Nephron progenitor cell (in vitro differentiated cells): ENCODE results near the gene DEFB121.

ENCODE experiments used
- DNase-seq: peaks from one replicate; pipeline ENCODE4 v3.0.0; 2021
- H3K27ac Mint-ChIP-seq: 2 replicates; pipeline ENCODE4 v1.8.0; 2021; ENCODE audit warnings: mild to moderate bottlenecking, moderate library complexity, mixed read lengths
- H3K27me3 Mint-ChIP-seq: 2 replicates; pipeline ENCODE4 v1.8.0; 2021; ENCODE audit warnings: mild to moderate bottlenecking, low read depth, mixed read lengths; ENCODE audit not compliant: poor library complexity
- H3K36me3 Mint-ChIP-seq: 2 replicates; pipeline ENCODE4 v1.8.0; 2021; ENCODE audit warnings: low read depth, mixed read lengths
- H3K4me1 Mint-ChIP-seq: 2 replicates; pipeline ENCODE4 v1.8.0; 2021; ENCODE audit warnings: mixed read lengths
- H3K4me3 Mint-ChIP-seq: 2 replicates; pipeline ENCODE4 v1.8.0; 2021; ENCODE audit warnings: mild to moderate bottlenecking, moderate library complexity, mixed read lengths
- H3K9me3 Mint-ChIP-seq: 2 replicates; pipeline ENCODE4 v1.8.0; 2021; ENCODE audit warnings: mild to moderate bottlenecking, moderate library complexity, mixed read lengths
- TF ChIP-seq, protein P1 (sequence below): fragments of 200-600 bp; sonication (generic); IDR thresholded peaks from 2 replicates; pipeline ENCODE4 v1.5.0; 2021; ENCODE audit warnings: antibody characterized with exemption

DEFB121 gene

GRCh38 chr20:31406115-31406514 lies at the start of gene DEFB121:
Gene DEFB121, minus strand, starts transcription at chr20:31406215. Its CDS starts 63 bp downstream, at chr20:31406152.
- TF ChIP-seq, protein P1, sequence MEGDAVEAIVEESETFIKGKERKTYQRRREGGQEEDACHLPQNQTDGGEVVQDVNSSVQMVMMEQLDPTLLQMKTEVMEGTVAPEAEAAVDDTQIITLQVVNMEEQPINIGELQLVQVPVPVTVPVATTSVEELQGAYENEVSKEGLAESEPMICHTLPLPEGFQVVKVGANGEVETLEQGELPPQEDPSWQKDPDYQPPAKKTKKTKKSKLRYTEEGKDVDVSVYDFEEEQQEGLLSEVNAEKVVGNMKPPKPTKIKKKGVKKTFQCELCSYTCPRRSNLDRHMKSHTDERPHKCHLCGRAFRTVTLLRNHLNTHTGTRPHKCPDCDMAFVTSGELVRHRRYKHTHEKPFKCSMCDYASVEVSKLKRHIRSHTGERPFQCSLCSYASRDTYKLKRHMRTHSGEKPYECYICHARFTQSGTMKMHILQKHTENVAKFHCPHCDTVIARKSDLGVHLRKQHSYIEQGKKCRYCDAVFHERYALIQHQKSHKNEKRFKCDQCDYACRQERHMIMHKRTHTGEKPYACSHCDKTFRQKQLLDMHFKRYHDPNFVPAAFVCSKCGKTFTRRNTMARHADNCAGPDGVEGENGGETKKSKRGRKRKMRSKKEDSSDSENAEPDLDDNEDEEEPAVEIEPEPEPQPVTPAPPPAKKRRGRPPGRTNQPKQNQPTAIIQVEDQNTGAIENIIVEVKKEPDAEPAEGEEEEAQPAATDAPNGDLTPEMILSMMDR = no peak
- no peak within 1 kb of the TSS for H3K27ac Mint-ChIP-seq
- H3K36me3 Mint-ChIP-seq = no peaks in the 10 kb centered on the region
- no peak for DNase-seq
- no peaks in the 10 kb centered on the region for H3K4me1 Mint-ChIP-seq
- peaks cover 8% of the 10 kb centered on the region for H3K27me3 Mint-ChIP-seq
- H3K9me3 Mint-ChIP-seq = peaks cover 41% of the 10 kb centered on the region
- no peak within 1 kb of the TSS for H3K4me3 Mint-ChIP-seq

DNA sequence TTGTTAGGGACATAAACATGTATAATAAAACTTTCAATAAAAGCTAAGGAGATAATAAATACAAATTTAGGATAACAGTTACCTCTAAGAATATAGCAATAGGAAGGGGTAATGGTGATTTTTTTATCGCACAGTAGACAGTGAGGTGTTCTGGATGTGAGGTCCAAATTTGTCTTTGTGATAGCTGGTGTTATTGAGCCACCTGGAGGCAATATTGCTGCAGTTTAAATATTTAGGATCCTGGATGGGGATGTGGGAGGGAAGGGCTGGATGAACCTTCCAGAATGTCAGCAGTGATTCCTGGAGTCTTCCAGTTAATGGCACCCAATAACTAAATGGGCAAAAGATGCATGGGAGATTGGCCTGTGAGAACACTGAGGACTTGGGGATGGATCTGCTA lies 48.3 kb upstream of the DEFB121 start:
- Mint-ChIP-seq H3K27ac (no peak overlapping the region), H3K36me3 (no peaks in the 10 kb centered on the region), H3K4me1 (no peaks in the 10 kb centered on the region), H3K4me3 (no peak overlapping the region), H3K27me3 (peaks cover 2% of the 10 kb centered on the region), H3K9me3 (peaks cover 52% of the 10 kb centered on the region)
- DNase-seq = no peak
- TF ChIP-seq, protein P1 = no peak

DNA sequence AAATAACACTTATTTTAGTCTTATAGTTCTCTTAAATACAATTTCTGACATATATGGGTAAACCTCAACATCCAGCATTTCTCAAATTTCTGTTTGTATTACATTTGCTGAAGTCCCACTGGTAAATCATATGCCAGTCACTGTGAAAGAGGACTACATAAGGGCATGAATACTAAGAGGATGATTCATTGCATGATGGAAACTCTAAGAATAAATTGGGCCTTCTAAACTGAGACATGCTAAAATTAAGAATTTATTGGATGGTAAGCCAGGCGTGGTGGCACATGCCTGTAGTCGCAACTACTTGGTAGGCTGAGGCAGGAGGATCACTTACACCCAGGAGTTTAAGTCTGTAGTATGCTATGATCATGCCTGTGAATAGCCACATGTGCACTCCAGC lies 46.6 kb upstream of the DEFB121 start:
- DNase-seq = no peak
- H3K27me3 Mint-ChIP-seq = peaks cover 2% of the 10 kb centered on the region
- peaks cover 59% of the 10 kb centered on the region for H3K9me3 Mint-ChIP-seq
- no peaks in the 10 kb centered on the region for H3K36me3 Mint-ChIP-seq
- no peak overlapping the region for H3K27ac Mint-ChIP-seq
- H3K4me1 Mint-ChIP-seq = no peaks in the 10 kb centered on the region
- no peak overlapping the region for H3K4me3 Mint-ChIP-seq
- TF ChIP-seq, protein P1 = no peak

DNA sequence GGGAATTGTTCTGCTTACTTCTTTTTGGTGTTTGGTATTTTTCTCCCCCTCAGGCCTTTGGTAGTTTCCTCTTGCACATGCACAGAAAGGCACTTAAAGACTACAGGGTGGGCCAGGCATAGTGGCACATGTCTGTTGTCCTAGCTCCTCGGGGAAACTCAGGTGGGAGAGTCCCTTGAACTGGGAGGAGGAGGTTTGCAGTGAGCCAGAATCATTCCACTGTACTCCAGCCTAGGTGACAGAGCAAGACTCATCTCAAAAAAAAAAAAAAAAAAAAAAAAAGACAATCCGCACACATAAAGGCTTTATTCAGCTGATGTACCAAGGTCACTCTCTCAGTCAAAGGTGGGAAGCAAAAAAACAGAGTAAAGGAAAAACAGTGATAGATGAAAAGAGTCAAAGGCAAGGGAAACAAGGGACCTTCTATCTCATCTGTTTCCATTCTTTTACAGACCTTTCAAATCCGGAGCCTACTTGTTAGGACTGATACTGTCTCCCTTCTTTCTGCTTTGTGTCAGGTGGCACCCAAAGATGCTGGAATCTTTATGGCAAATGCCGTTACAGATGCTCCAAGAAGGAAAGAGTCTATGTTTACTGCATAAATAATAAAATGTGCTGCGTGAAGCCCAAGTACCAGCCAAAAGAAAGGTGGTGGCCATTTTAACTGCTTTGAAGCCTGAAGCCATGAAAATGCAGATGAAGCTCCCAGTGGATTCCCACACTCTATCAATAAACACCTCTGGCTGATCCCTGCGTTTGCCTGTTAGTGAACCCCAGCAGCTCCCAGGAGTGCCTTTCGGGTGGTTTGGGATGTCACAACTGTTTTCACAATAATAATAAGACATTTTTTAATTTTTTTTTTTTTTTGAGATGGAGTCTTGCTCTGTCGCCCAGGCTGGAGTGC lies 43.7 kb upstream of the DEFB121 start:
- no peak for DNase-seq
- H3K27ac Mint-ChIP-seq = no peak overlapping the region
- TF ChIP-seq, protein P1 = no peak
- H3K27me3 Mint-ChIP-seq = peaks cover 2% of the 10 kb centered on the region
- H3K4me3 Mint-ChIP-seq = no peak overlapping the region
- no peaks in the 10 kb centered on the region for H3K36me3 Mint-ChIP-seq
- H3K9me3 Mint-ChIP-seq = peaks cover 71% of the 10 kb centered on the region
- no peaks in the 10 kb centered on the region for H3K4me1 Mint-ChIP-seq

DNA sequence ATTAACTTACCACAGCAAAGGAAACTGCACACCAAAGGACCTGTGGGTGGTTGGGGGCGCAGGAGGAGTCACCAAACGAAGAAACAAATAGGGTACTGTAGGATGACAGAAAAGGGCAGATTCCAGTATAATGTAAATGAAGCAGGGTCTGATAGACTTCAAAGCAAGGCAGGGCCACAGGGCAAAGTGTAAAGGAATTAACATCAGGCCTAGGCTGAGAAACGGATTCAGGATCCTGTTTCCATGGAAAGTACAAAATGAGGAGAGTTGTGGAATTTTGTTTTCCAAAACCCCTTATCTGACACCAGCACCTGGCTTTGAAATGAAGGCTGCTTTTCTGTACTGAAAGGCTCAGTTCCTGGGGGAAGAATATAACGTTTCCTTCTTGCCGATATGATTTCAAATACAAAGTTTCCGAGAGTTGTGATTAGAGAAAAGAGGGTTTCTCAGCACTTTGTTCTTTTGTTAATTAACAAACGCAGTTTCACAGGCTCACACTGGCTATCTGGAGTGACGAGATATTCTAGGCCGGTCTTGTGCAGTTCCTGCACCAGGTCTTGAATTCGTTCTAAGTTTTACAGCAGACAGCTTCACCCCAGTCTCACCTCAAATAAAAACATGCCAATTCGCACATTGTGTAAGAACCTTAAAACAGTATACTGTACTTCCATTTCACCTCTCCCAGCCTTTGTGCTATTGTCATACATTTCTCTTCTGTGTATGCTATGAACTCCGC lies 40.2 kb upstream of the DEFB121 start:
- TF ChIP-seq, protein P1 = no peak
- no peaks in the 10 kb centered on the region for H3K27me3 Mint-ChIP-seq
- peaks cover 77% of the 10 kb centered on the region for H3K9me3 Mint-ChIP-seq
- no peak overlapping the region for H3K27ac Mint-ChIP-seq
- DNase-seq = no peak
- H3K4me3 Mint-ChIP-seq = no peak overlapping the region
- H3K4me1 Mint-ChIP-seq = no peaks in the 10 kb centered on the region
- H3K36me3 Mint-ChIP-seq = no peaks in the 10 kb centered on the region
